HCT116 (cell line): ENCODE measurements around the gene OCRL. TPM values are rescaled to one million over a fixed set of nuclear protein-coding genes. Genes with fewer than 3 reads are reported as not detected.

Experiments
- ATAC-seq: fragments of 200-7000 bp; cut with Tn5 transposase; 2 replicates; pipeline ENCODE4 v1.9.1; 2020; ENCODE audit warnings: mild to moderate bottlenecking, moderate library complexity
- BruUV-seq: library from RNA; stranded (reverse); fragments of 400-500 nt; replicated peaks from 2 replicates; lab custom pipeline; 2021; lab: Mats Ljungman, UMichigan
- CTCF ChIA-PET: fragments of 300-600 bp; sonication (Branson Sonifier 250); formaldehyde crosslinking; loops from one replicate; lab custom pipeline; 2021; ENCODE audit warnings: antibody characterized with exemption; lab: Charles Lee
- POLR2A ChIA-PET: fragments of 300-600, 350-600 bp; sonication (Branson Sonifier 250); formaldehyde crosslinking; loops from one replicate; lab custom pipeline; 2021; ENCODE audit warnings: antibody characterized with exemption; lab: Charles Lee
- RAD21 ChIA-PET, 2 experiments: fragments of 300-600 bp; sonication (Branson Sonifier 250); formaldehyde crosslinking; loops; one replicate each; lab custom pipeline; 2023; ENCODE audit warnings: low total read pairs in 2 of 2; ENCODE audit not compliant: uncharacterized antibody in 2 of 2, unreplicated experiment in 2 of 2, low non-redundant PET in 1 of 2; lab: Charles Lee
- DNase-seq: peaks from one replicate; pipeline ENCODE4 v3.0.0-alpha.2; 2010; ENCODE audit warnings: low read depth, low spot score
- H2AFZ ChIP-seq: fragments of 200-600 bp; shearing (Covaris generic), sonication (generic); 2 replicates; pipeline ENCODE4 v1.6.1; 2017; ENCODE audit warnings: low read depth, mixed run types, mixed read lengths, antibody characterized with exemption, low read length; ENCODE audit not compliant: poor library complexity, severe bottlenecking
- H3K27ac ChIP-seq: 2 replicates; pipeline ENCODE4 v1.5.1; 2012; ENCODE audit warnings: low read depth, low read length
- H3K27me3 ChIP-seq: fragments of 200-600 bp; sonication (generic); 2 replicates; pipeline ENCODE4 v1.6.1; 2016; ENCODE audit warnings: mixed run types, low read length, mixed read lengths; ENCODE audit not compliant: insufficient read depth
- H3K36me3 ChIP-seq, 2 experiments: fragments of 200-500 bp in 1 of 2; fragments of 200-600 bp in 1 of 2; sonication (Bioruptor generic) in 1 of 2; sonication (generic) in 1 of 2; 2 replicates each; pipeline versions ENCODE4 v1.5.1 to v1.6.1; 2014 to 2016; ENCODE audit warnings: low read length in 2 of 2, inconsistent platforms in 1 of 2, mixed read lengths in 1 of 2, mixed run types in 1 of 2; ENCODE audit not compliant: insufficient read depth in 2 of 2, control insufficient read depth in 1 of 2
- H3K4me1 ChIP-seq, 2 experiments: fragments of 200-600 bp in 1 of 2; sonication (generic) in 1 of 2; 2 replicates each; pipeline versions ENCODE4 v1.5.1 to v1.6.1; 2012 to 2017; ENCODE audit warnings: low read length in 2 of 2, inconsistent platforms in 1 of 2, mild to moderate bottlenecking in 1 of 2, mixed read lengths in 1 of 2, mixed run types in 1 of 2, moderate library complexity in 1 of 2; ENCODE audit not compliant: insufficient read depth in 2 of 2, control insufficient read depth in 1 of 2
- H3K4me2 ChIP-seq: fragments of 200-600 bp; sonication (generic); 2 replicates; pipeline ENCODE4 v1.6.1; 2017; ENCODE audit warnings: mixed run types, low read length, mixed read lengths
- H3K4me3 ChIP-seq, 2 experiments: fragments of 200-600 bp in 1 of 2; sonication (generic) in 1 of 2; replicated peaks in 1 of 2; 2 replicates each; pipeline ENCODE4 v1.5.1; 2011 to 2016; ENCODE audit warnings: low read length in 2 of 2, control low read depth in 1 of 2, low read depth in 1 of 2, mild to moderate bottlenecking in 1 of 2, mixed read lengths in 1 of 2, mixed run types in 1 of 2
- H3K79me2 ChIP-seq: fragments of 200-600 bp; sonication (generic); 2 replicates; pipeline ENCODE4 v1.6.1; 2017; ENCODE audit warnings: mild to moderate bottlenecking, mixed run types, low read length, moderate library complexity, mixed read lengths; ENCODE audit not compliant: insufficient read depth
- H3K9ac ChIP-seq: fragments of 200-600 bp; sonication (generic); 2 replicates; pipeline ENCODE4 v1.6.1; 2016; ENCODE audit warnings: low read length, mixed read lengths
- H3K9me2 ChIP-seq: fragments of 200-600 bp; sonication (generic), shearing (Covaris generic); 2 replicates; pipeline ENCODE4 v1.6.1; 2017; ENCODE audit warnings: mixed run types, mild to moderate bottlenecking, moderate library complexity; ENCODE audit not compliant: insufficient read depth
- H3K9me3 ChIP-seq, 2 experiments: fragments of 200-500 bp in 1 of 2; fragments of 200-600 bp in 1 of 2; sonication (Bioruptor generic) in 1 of 2; sonication (generic) in 1 of 2; 2 replicates each; pipeline ENCODE4 v1.6.1; 2014 to 2017; ENCODE audit warnings: low read length in 2 of 2, mixed read lengths in 2 of 2, inconsistent platforms in 1 of 2, low read depth in 1 of 2, mild to moderate bottlenecking in 1 of 2, mixed run types in 1 of 2, moderate library complexity in 1 of 2; ENCODE audit not compliant: control insufficient read depth in 1 of 2, insufficient read depth in 1 of 2
- H4K20me1 ChIP-seq: fragments of 200-600 bp; sonication (generic), shearing (Covaris generic); 2 replicates; pipeline ENCODE4 v1.6.1; 2017; ENCODE audit warnings: mixed run types, mild to moderate bottlenecking, moderate library complexity; ENCODE audit not compliant: insufficient read depth
- ATF3 ChIP-seq: IDR thresholded peaks from 2 replicates; pipeline ENCODE4 v1.6.1; 2012
- CBX3 ChIP-seq: IDR thresholded peaks from 2 replicates; pipeline ENCODE4 v1.6.1; 2012; ENCODE audit warnings: low read depth
- CTCF ChIP-seq, 3 experiments: fragments of 200-600 bp in 1 of 3; sonication (generic) in 1 of 3; IDR thresholded peaks in 2 of 3; conservative IDR thresholded peaks in 1 of 3; 2 replicates each; pipeline ENCODE4 v1.5.1; 2012 to 2017; ENCODE audit warnings: low read depth in 2 of 3, low read length in 2 of 3, antibody characterized with exemption in 1 of 3, borderline replicate concordance in 1 of 3, control low read depth in 1 of 3, mild to moderate bottlenecking in 1 of 3, mixed read lengths in 1 of 3, mixed run types in 1 of 3, moderate library complexity in 1 of 3; ENCODE audit not compliant: insufficient read depth in 1 of 3
- ELF1 ChIP-seq: IDR thresholded peaks from 2 replicates; pipeline ENCODE4 v1.6.1; 2012; ENCODE audit warnings: low read depth, borderline replicate concordance
- EZH2 ChIP-seq: fragments of 200-600 bp; sonication (generic); IDR thresholded peaks from 2 replicates; pipeline ENCODE4 v1.6.1; 2017; ENCODE audit warnings: antibody characterized with exemption, mixed run types
- POLR2A ChIP-seq: IDR thresholded peaks from 2 replicates; pipeline ENCODE4 v1.7.0; 2011; ENCODE audit warnings: borderline replicate concordance; ENCODE audit not compliant: insufficient read depth, insufficient read length; ENCODE audit errors: extremely low read depth
- SP1 ChIP-seq: IDR thresholded peaks from 2 replicates; pipeline ENCODE4 v1.6.1; 2012; ENCODE audit warnings: low read depth
- SRF ChIP-seq: IDR thresholded peaks from 2 replicates; pipeline ENCODE4 v1.6.1; 2012; ENCODE audit warnings: low read depth
- TCF7L2 ChIP-seq: IDR thresholded peaks from 2 replicates; pipeline ENCODE4 v1.7.0; 2011; ENCODE audit warnings: borderline replicate concordance, inconsistent platforms; ENCODE audit not compliant: insufficient read depth, insufficient read length; ENCODE audit errors: extremely low read depth
- YY1 ChIP-seq: IDR thresholded peaks from 2 replicates; pipeline ENCODE4 v1.6.1; 2011; ENCODE audit warnings: low read length, low read depth, moderate library complexity, mild to moderate bottlenecking; ENCODE audit not compliant: insufficient replicate concordance; ENCODE audit errors: extremely low read depth
- ZNF274 ChIP-seq: fragments of 200-500 bp; sonication (Bioruptor generic); IDR thresholded peaks from 2 replicates; pipeline ENCODE4 v1.6.1; 2014; ENCODE audit warnings: mild to moderate bottlenecking, low read depth, low read length, inconsistent platforms
- intact Hi-C: fragments of 100-400 bp; cut with micrococcal nuclease; formaldehyde crosslinking; loops from 2 replicates; pipeline ENCODE4 v1.10.0; 2022
- total RNA-seq: library from RNA; stranded (reverse); gene quantifications from one replicate; pipeline ENCODE4 v1.2.1, GENCODE V29; 2021; ENCODE audit not compliant: unreplicated experiment

The OCRL gene
- total RNA-seq, 1 experiment from 2014 or later: 19.8 TPM

- intact Hi-C loops: no loop called here
- H3K27me3 ChIP-seq: no peaks in the 10 kb centered on the region
- H3K36me3 ChIP-seq: no peaks in the 10 kb centered on the region
- H3K27ac ChIP-seq: no peak overlapping the region
- H3K4me1 ChIP-seq: no peaks in the 10 kb centered on the region
- DNase-seq (no peak), ATAC-seq (no peak)
- CTCF ChIA-PET: no interaction called here
- H3K4me3 ChIP-seq: no peak overlapping the region
- H3K9ac ChIP-seq: no peak overlapping the region
- H2AFZ ChIP-seq: no peak overlapping the region
- RAD21 ChIA-PET: no interaction called here
- H3K4me2 ChIP-seq: no peak overlapping the region
- no peak for TF ChIP-seq POLR2A
- H3K79me2 ChIP-seq: no peaks in the 10 kb centered on the region
- POLR2A ChIA-PET: no interaction called here
- BruUV-seq: no TSS peak
- H4K20me1 ChIP-seq: no peaks in the 10 kb centered on the region
- H3K9me3 ChIP-seq: no peaks in the 10 kb centered on the region
- no peaks in the 10 kb centered on the region for H3K9me2 ChIP-seq
Observed at GRCh38 chrX:129614481-129615255, 74.6 kb downstream of the OCRL start.

GRCh38 chrX:129617420-129617819 is 77.4 kb downstream of the OCRL start:
- H3K4me3 ChIP-seq: no peak overlapping the region
- DNase-seq (no peak), ATAC-seq (no peak)
- POLR2A ChIA-PET: no interaction called here
- H3K9me3 ChIP-seq: no peaks in the 10 kb centered on the region
- no peaks in the 10 kb centered on the region for H4K20me1 ChIP-seq
- H3K27me3 ChIP-seq: no peaks in the 10 kb centered on the region
- H3K27ac ChIP-seq: no peak overlapping the region
- no peak overlapping the region for H3K4me2 ChIP-seq
- RAD21 ChIA-PET: no interaction called here
- H3K4me1 ChIP-seq: no peaks in the 10 kb centered on the region
- intact Hi-C loops: no loop called here
- no peak overlapping the region for H3K9ac ChIP-seq
- no peaks in the 10 kb centered on the region for H3K9me2 ChIP-seq
- H3K36me3 ChIP-seq: no peaks in the 10 kb centered on the region
- CTCF ChIA-PET: no interaction called here
- no TSS peak for BruUV-seq
- TF ChIP-seq ATF3: no peak
- TF ChIP-seq POLR2A: no peak
- TF ChIP-seq EZH2: no peak
- no peak for TF ChIP-seq TCF7L2
- no peak for TF ChIP-seq ELF1
- TF ChIP-seq CBX3: no peak
- TF ChIP-seq YY1: no peak
- TF ChIP-seq SP1: no peak
- TF ChIP-seq CTCF (IDR thresholded peaks at IDR 0.05 in 2 of 3, conservative IDR thresholded peaks at IDR 0.05 in 1 of 3; ENCODE audit: borderline replicate concordance in 1 of 3, insufficient read depth in 1 of 3, low read depth in 2 of 3, low read length in 2 of 3): no peak
- TF ChIP-seq SRF: no peak
- TF ChIP-seq ZNF274: no peak
- H2AFZ ChIP-seq: no peak overlapping the region
- no peaks in the 10 kb centered on the region for H3K79me2 ChIP-seq
